ENCODE data around the gene TNS1. TPM values are rescaled to one million over a fixed set of nuclear protein-coding genes. Genes with fewer than 3 reads are reported as not detected.

The TNS1 gene
- total and polyA plus RNA-seq, 9 of the 15 experiments (the other 6 are each of a cell fraction or from before 2014, with no cell fraction given): 0.13 to 2.7 (median 0.77) TPM

GRCh38 chr2:217797661-217798069 is 205.1 kb downstream of the TNS1 start (continued):
- TF ChIP-seq REST (IDR thresholded peaks at IDR 0.05; ENCODE audit: borderline replicate concordance) (peak; percentile 66), REST (CRISPR knock-in tag; IDR thresholded peaks at IDR 0.05; ENCODE audit: low read depth) (no peak), TEAD4 (IDR thresholded peaks at IDR 0.05; ENCODE audit: low read length) (no peak), TEAD4 (CRISPR knock-in tag; IDR thresholded peaks at IDR 0.05; ENCODE audit: borderline replicate concordance) (no peak), ZFP1 (CRISPR knock-in tag; IDR thresholded peaks at IDR 0.05) (no peak), ZNF699 (CRISPR knock-in tag; IDR thresholded peaks at IDR 0.05; ENCODE audit: insufficient replicate concordance) (no peak), NFIC (IDR thresholded peaks at IDR 0.05) (peak; percentile 88), MGA (IDR thresholded peaks at IDR 0.05) (peak; percentile 16; the same call in 1 of the 2 replicates), MAFF (IDR thresholded peaks at IDR 0.05; ENCODE audit: low read length) (peak; percentile 73), ADNP (tag; IDR thresholded peaks at IDR 0.05) (no peak)

Data from K562 (cell line).